Mucosa of stomach (tissue), 1 donor: Measurements from ENCODE around the gene FOXD2.
"Not testable (repeated sequence)": the region's sequence is repeated elsewhere in the genome, so short reads cannot be mapped to it uniquely, and the experiment has no call there.

Experiments
- H3K27me3 ChIP-seq: one replicate; pipeline ENCODE4 v1.7.0; 2013; ENCODE audit warnings: mild to moderate bottlenecking, low read length; ENCODE audit not compliant: control insufficient read depth, insufficient read depth
- H3K36me3 ChIP-seq: one replicate; pipeline ENCODE4 v1.7.0; 2013; ENCODE audit warnings: low read length; ENCODE audit not compliant: control insufficient read depth, insufficient read depth
- H3K4me1 ChIP-seq: one replicate; pipeline ENCODE4 v1.7.0; 2013; ENCODE audit warnings: mild to moderate bottlenecking, low read length; ENCODE audit not compliant: control insufficient read depth, insufficient read depth
- H3K4me3 ChIP-seq: one replicate; pipeline ENCODE4 v1.7.0; 2013; ENCODE audit warnings: low read length
- H3K9ac ChIP-seq: one replicate; pipeline ENCODE4 v1.7.0; 2013; ENCODE audit warnings: mild to moderate bottlenecking, low read length, moderate library complexity
- H3K9me3 ChIP-seq: one replicate; pipeline ENCODE4 v1.7.0; 2013; ENCODE audit warnings: mild to moderate bottlenecking, low read length, moderate library complexity; ENCODE audit not compliant: control insufficient read depth
- donor health status: Pancreatic carcinoma.

Gene FOXD2

DNA sequence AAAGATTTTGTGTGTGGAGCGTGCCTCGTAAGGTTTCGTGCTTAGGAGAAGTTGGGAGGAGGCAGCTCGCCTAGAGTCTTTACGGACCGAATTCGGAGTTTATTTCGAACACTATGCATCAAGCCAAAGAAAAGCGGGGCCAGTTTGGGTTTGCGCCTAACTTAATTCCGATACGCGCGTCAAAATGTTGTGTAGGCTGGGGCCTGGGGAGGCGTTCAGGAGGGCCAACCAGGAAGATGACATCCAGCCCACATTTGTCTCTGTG, 6.4 kb downstream of the FOXD2 start:
- Histone ChIP-seq H3K36me3 (no peaks in the 10 kb centered on the region), H3K4me1 (peaks cover 16% of the 10 kb centered on the region), H3K27me3 (peaks cover 99% of the 10 kb centered on the region), H3K9me3 (no peaks in the 10 kb centered on the region), H3K4me3 (peak overlapping the region; percentile 7), H3K9ac (no peak overlapping the region)

DNA sequence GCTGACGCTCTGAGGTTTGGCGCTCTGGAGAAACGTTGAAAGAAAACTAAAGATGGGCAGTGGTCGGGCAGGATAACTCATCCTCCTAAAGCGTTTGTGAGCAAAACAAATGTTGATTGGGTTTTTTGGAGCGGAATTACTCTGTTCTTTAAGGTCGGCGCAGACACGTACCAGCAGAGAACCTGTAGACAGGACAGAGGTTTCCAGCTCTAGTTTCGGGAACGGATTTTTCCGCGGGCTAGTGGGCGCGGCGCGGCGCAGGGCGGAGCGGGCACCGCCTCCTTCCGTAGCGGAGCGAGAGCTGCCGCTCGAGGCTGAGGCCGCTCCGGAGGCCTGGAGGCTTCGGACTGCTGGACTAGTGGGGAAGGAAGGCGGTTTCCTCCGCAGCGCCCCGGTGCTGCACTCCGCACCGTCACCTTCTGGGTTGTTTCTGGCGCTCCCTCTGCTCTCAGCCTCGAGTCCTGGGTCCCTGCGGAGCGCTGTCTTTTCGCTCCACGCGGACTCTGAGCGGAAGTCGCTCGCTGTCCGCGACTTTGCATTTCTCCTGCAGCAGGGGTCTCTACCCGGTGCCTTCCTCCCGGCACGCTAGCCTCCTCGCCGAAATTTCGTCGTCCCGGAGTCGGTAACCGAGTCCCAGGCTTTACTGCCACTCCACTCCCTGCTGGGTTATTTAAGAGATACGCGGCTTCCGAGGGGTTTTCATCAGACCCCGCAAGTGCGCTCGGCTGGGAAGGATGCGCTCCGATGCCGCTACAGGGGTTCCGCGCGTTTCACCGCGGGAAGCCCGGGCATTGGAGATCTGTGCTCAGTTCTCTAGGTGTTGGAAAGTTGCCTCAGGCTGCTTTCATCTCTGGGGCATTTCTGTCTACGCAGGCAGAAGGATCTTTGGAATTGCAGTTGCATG, 7.0 kb downstream of the FOXD2 start:
- no peaks in the 10 kb centered on the region for H3K36me3 ChIP-seq
- no peak overlapping the region for H3K9ac ChIP-seq
- H3K9me3 ChIP-seq, result no peaks in the 10 kb centered on the region
- H3K27me3 ChIP-seq, result peaks cover 99% of the 10 kb centered on the region
- peaks cover 17% of the 10 kb centered on the region for H3K4me1 ChIP-seq
- H3K4me3 ChIP-seq, result no peak overlapping the region

- Histone ChIP-seq H3K4me1 (peaks cover 24% of the 10 kb centered on the region), H3K27me3 (peaks cover 94% of the 10 kb centered on the region), H3K9ac (no peak overlapping the region), H3K9me3 (no peaks in the 10 kb centered on the region), H3K4me3 (no peak overlapping the region), H3K36me3 (no peaks in the 10 kb centered on the region)
Observed at GRCh38 chr1:47445823-47446550, 8.1 kb downstream of the FOXD2 start.

DNA sequence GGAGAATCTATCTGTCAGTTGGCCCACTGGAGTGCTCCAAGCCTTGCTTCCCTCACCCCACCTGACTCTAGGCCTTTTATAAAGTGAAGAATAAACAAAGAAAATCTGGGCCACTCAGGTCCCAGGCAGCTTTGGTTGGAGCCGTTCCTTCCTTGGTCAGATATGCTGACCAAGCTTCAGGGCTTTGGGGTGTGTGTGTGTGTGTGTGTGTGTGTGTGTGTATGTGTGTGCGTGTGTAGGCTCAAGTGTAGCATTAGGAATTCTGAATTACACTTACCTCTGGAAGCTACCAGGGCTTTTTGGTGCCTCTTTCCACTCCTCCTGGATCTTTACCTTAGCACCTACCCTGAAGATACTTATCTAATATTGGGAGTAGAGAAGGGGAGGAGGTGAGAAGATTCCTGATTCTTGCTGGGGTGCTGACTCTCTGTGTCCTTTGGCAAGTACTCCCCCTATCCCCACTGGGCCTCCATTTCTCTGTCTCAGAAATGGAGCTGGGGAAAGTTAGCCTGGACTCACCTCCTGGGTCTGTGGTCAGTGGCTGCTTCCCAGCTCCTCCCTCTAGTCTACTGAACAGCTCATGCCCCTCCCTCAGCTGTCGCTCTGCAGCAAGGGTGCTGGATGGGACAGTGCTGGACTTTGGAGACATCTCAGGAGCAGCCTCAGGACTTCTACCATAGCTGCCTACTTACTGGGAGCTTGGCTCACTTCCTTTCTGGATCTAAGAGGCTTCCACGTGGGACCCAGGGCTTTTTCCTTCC, 10.8 kb downstream of the FOXD2 start:
- no peak overlapping the region for H3K4me3 ChIP-seq
- H3K9me3 ChIP-seq, result no peaks in the 10 kb centered on the region
- H3K36me3 ChIP-seq, result no peaks in the 10 kb centered on the region
- peaks cover 68% of the 10 kb centered on the region for H3K27me3 ChIP-seq
- H3K4me1 ChIP-seq, result peaks cover 24% of the 10 kb centered on the region
- H3K9ac ChIP-seq, result no peak overlapping the region

- no peak overlapping the region for H3K4me3 ChIP-seq
- H3K9me3 ChIP-seq, result no peaks in the 10 kb centered on the region
- H3K27me3 ChIP-seq, result peaks cover 55% of the 10 kb centered on the region
- H3K4me1 ChIP-seq, result peaks cover 13% of the 10 kb centered on the region
- no peaks in the 10 kb centered on the region for H3K36me3 ChIP-seq
- H3K9ac ChIP-seq, result no peak overlapping the region
Observed at GRCh38 chr1:47449822-47450552, 12.1 kb downstream of the FOXD2 start.

GRCh38 chr1:47450606-47451005, 12.8 kb downstream of the FOXD2 start:
- Histone ChIP-seq H3K36me3 (no peaks in the 10 kb centered on the region), H3K4me1 (peaks cover 8% of the 10 kb centered on the region), H3K9me3 (no peaks in the 10 kb centered on the region), H3K27me3 (peaks cover 49% of the 10 kb centered on the region), H3K4me3 (no peak overlapping the region), H3K9ac (no peak overlapping the region)

DNA sequence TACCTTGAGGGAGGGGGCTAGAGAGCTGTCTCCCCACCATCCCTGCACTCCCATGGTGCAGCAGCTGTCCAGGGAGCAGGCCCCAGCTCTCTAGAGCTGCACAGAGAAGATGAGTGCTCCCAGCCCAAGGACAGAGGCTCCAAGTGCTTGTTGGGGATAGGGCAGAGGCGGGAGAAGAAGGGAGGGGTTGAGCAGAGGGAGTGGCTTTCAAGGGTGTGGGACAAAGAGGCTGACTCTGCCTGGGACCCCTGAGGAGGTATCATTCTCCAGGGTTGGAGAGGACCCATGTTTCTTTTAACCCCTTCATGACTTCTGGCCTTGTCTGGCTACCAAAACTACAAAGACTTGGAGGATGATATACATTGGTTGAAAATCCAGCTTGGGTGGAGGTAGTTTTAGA, 14.6 kb downstream of the FOXD2 start:
- Histone ChIP-seq H3K4me1 (peaks cover 8% of the 10 kb centered on the region), H3K36me3 (no peaks in the 10 kb centered on the region), H3K9ac (no peak overlapping the region), H3K4me3 (no peak overlapping the region), H3K27me3 (peaks cover 31% of the 10 kb centered on the region), H3K9me3 (no peaks in the 10 kb centered on the region)

DNA sequence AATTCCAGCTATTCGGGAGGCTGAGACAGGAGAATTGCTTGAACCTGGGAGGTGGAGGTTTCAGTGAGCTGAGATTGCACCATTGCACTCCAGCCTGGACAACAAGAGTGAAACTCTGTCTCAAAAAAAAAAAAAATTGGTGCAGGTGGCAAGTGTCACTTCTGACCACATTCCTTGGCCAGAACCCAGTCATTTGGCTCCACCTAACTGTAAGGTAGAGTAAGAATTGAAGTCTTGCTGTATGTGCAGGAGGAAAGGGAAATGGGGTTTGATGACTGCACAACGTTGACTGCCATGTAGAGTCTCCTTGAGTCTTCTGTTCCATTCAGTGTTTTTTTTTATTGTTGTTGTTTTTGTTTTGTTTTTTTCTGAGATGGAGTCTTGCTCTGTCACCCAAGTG, 16.1 kb downstream of the FOXD2 start:
- not testable (repeated sequence) for H3K9me3 ChIP-seq, H3K4me1 ChIP-seq, H3K4me3 ChIP-seq, H3K9ac ChIP-seq, H3K36me3 ChIP-seq
- peaks cover 16% of the 10 kb centered on the region for H3K27me3 ChIP-seq

DNA sequence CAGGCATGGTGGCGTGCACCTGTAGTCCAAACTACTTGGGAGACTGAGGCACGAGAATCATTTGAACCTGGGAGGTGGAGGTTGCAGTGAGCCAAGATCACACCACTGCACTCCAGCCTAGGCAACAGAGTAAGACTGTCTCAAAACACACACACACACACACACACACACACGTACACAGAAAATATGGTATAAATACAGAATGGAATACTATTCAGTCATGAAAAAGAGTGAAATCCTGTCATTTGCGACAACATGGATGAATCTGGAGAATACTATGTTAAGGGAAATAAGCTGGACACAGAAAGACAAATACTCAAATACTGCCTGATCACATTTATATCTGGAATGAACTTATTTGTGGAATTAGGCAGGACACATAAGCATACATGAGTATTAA, 18.4 kb downstream of the FOXD2 start:
- no peak overlapping the region for H3K4me3 ChIP-seq
- peaks cover 9% of the 10 kb centered on the region for H3K27me3 ChIP-seq
- H3K4me1 ChIP-seq, result no peaks in the 10 kb centered on the region
- no peaks in the 10 kb centered on the region for H3K36me3 ChIP-seq
- no peak overlapping the region for H3K9ac ChIP-seq
- H3K9me3 ChIP-seq, result no peaks in the 10 kb centered on the region

DNA sequence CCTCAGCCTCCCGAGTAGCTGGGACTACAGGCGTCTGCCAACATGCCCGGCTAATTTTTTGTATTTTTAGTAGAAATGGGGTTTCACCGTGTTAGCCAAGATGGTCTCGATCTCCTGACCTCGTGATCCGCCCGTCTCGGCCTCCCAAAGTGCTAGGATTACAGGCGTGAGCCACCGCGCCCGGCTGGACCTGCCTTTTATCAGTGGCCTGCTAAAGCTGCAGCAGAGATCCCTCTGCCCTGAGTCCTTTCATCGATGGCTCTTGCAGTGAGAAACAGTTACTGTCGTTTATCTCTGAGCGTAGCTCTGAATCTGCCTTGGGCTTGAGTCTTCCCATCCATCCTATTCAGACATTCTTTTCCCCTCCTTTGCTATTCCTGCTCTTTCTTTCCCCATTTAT, 19.7 kb downstream of the FOXD2 start:
- H3K4me1 ChIP-seq, H3K36me3 ChIP-seq, H3K4me3 ChIP-seq, H3K9me3 ChIP-seq, H3K9ac ChIP-seq: not testable (repeated sequence)
- peaks cover 15% of the 10 kb centered on the region for H3K27me3 ChIP-seq

GRCh38 chr1:47459253-47459788, 21.5 kb downstream of the FOXD2 start:
- Histone ChIP-seq H3K9ac (no peak overlapping the region), H3K9me3 (no peaks in the 10 kb centered on the region), H3K27me3 (peaks cover 15% of the 10 kb centered on the region), H3K4me1 (no peaks in the 10 kb centered on the region), H3K36me3 (no peaks in the 10 kb centered on the region), H3K4me3 (no peak overlapping the region)
